Bronchial epithelial cell (primary cell): ENCODE results near the gene MDFI. TPM values are rescaled to one million over a fixed set of nuclear protein-coding genes. Genes with fewer than 3 reads are reported as not detected.

ENCODE experiments used
- DNase-seq: peaks from one replicate; pipeline ENCODE4 v3.0.0-alpha.2; 2010; ENCODE audit warnings: low read depth
- FAIRE-seq: peaks from 2 replicates; lab custom pipeline; 2011; peaks lifted over from hg19 to GRCh38; lab: Jason Lieb, UNC
- H3K27me3 ChIP-seq: 2 replicates; pipeline ENCODE4 v1.5.1; 2011; ENCODE audit warnings: low read length; ENCODE audit not compliant: control insufficient read depth, insufficient read depth
- H3K36me3 ChIP-seq: 2 replicates; pipeline ENCODE4 v1.5.1; 2011; ENCODE audit warnings: low read length; ENCODE audit not compliant: control insufficient read depth, insufficient read depth
- H3K4me3 ChIP-seq: 2 replicates; pipeline ENCODE4 v1.5.1; 2011; ENCODE audit warnings: mild to moderate bottlenecking, low read depth, low read length, control low read depth
- total RNA-seq: library from RNA; depleted of rRNA; stranded (reverse); fragments of >200 nt; gene quantifications from 2 replicates; pipeline ENCODE4 v1.2.1, GENCODE V29; 2014
- TF ChIP-seq, protein P1 (sequence below): IDR thresholded peaks from 2 replicates; pipeline ENCODE4 v1.5.1; 2011; ENCODE audit warnings: mild to moderate bottlenecking, moderate library complexity, low read length, control low read depth, inconsistent platforms; ENCODE audit not compliant: insufficient read depth, severe bottlenecking

The MDFI gene
- total RNA-seq, 1 donor from 2014 or later: 57.1 TPM

DNA sequence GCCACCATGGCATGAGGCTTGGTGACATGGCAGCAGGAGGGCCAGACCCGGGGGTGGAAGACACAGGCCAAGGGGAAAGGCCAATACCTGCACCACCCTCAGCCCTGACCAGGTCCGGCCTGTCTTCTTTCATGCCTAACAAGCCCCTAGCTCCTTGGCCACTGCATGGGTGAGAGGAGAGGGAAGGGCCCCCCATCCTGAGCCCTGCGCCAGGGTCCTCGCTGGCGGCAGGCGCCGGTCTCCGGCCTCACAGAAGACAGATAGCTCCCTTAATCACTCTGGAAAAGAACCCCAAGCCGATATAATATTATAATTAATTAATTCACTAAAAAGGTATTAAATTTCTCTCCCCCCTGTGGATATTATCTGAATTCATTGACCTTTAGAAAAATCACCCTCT is 41.4 kb downstream of the MDFI start:
- Histone ChIP-seq H3K4me3 (no peak overlapping the region), H3K36me3 (peaks cover 2% of the 10 kb centered on the region), H3K27me3 (no peaks in the 10 kb centered on the region)
- FAIRE-seq (no peak), DNase-seq (no peak)
- TF ChIP-seq, protein P1, sequence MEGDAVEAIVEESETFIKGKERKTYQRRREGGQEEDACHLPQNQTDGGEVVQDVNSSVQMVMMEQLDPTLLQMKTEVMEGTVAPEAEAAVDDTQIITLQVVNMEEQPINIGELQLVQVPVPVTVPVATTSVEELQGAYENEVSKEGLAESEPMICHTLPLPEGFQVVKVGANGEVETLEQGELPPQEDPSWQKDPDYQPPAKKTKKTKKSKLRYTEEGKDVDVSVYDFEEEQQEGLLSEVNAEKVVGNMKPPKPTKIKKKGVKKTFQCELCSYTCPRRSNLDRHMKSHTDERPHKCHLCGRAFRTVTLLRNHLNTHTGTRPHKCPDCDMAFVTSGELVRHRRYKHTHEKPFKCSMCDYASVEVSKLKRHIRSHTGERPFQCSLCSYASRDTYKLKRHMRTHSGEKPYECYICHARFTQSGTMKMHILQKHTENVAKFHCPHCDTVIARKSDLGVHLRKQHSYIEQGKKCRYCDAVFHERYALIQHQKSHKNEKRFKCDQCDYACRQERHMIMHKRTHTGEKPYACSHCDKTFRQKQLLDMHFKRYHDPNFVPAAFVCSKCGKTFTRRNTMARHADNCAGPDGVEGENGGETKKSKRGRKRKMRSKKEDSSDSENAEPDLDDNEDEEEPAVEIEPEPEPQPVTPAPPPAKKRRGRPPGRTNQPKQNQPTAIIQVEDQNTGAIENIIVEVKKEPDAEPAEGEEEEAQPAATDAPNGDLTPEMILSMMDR: no peak

DNA sequence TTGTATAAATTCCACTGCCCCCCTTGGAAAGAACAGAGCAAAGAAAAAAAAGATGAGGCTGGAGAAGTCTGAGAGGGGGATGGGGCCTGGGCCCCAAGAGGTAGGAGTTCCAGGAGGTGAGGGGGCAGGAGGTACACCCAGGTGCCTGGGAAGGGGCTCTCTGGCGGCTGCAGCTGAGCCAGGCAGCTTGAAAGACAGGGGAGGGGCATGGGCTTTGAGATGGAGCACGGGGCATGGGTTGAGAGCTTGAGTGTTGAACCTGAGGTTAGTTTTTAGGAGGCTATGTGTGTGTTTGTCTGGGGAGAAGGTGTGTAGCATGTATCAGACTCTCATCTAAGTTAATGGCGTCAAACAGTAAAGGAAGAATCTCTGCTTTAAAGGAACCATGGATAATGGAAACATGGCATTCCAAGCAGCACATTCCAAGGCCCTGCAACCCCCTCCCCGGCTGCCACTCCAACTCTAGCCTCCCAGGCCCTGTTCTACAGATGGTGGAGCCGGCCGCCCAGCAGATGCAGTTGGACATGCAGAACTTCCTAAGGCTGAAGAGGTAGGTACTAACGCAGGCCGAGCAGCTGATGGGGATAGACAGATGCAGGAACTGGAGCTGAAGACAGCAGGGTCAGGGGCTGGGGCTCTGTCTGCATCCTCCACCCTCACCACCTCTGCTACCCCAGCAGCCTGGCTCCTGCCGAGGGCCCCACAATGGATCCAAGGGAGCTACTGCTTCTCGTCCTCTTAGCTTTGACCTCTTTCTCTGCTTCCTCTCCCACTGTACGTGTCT is 42.1 kb downstream of the MDFI start:
- Histone ChIP-seq H3K36me3 (peaks cover 3% of the 10 kb centered on the region), H3K27me3 (no peaks in the 10 kb centered on the region), H3K4me3 (no peak overlapping the region)
- DNase-seq (no peak), FAIRE-seq (no peak)
- TF ChIP-seq, protein P1: no peak

DNA sequence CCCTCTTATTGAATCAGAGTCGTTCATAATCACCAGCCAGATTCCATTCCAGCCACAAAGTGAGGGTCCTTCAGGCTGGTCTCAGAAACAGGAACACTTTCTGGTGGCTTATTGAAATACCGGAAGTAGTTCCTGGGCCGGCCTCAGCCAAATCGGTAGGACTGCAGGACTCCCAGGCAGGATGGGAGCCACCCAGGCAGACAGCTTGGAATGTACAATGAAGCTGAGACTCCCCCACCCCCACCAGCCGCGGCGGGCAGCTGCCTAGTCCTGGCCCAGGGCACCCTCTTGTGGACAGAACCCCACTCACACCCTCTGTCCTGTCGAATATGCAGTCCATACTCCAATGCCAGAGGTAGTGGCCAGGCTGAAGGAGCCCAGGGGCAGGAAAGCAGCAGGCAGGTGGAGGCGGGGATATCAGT is 43.8 kb downstream of the MDFI start:
- H3K27me3 ChIP-seq: no peaks in the 10 kb centered on the region
- DNase-seq (peak; percentile 80), FAIRE-seq (no peak)
- H3K36me3 ChIP-seq: peaks cover 9% of the 10 kb centered on the region
- H3K4me3 ChIP-seq: no peak overlapping the region
- TF ChIP-seq, protein P1: peak; percentile 95

DNA sequence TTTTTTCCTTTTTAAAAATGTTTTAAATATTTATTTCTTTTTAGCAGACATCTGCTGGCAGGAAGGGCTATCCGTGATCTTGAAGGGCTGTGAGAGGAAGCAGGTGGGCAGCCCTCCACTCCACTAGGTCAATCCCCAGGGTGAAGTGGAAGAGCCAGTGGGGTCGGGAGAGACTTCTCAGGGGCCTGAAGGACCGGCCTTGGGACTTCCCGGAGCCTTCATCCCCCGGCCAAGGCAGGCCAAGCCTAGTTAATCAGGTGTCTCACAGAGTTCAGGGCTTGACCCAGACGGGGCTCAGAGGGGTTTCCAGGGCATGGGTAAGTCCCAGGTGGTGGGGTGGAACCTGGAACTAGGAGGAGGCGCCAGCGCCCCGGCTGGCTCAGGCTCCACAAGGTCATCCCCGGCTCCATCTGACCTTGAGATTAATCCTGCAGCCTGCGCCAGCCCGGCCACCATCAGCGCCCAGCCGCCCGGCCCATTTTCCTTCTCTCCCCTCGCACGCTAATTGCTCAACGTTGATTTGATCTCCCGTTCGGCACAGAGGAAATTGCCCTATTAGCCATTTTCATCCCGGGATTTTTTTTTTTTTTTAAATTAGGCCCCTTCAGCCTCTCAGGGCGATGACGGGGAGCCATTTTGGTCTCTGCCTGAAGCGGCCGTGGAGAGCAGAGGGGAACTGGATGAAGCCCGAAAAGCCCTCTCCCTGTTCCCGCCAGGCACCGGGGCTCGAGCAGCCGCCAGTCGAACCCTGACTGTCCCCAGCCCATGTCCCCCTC is 44.4 kb downstream of the MDFI start:
- Histone ChIP-seq H3K27me3 (no peaks in the 10 kb centered on the region), H3K36me3 (peaks cover 9% of the 10 kb centered on the region), H3K4me3 (peak overlapping the region; percentile 22)
- TF ChIP-seq, protein P1: no peak
- FAIRE-seq (no peak), DNase-seq (no peak)

DNA sequence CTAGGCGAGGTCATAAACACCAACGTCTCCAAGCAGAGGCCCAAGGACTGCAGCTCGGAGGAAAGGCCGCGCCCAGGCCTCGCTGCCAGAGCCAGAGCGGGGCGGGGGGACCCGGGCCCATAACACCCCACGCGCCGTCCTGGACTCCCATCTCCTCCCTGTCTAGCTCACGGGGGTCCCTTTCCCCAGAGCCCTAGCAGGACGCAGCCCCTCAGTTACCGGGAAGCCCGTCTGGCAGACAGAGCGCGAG is 44.9 kb downstream of the MDFI start:
- peaks cover 9% of the 10 kb centered on the region for H3K36me3 ChIP-seq
- H3K4me3 ChIP-seq: peak overlapping the region; percentile 22
- no peak for DNase-seq
- no peak for FAIRE-seq
- H3K27me3 ChIP-seq: no peaks in the 10 kb centered on the region
- TF ChIP-seq, protein P1: no peak
